ENCODE data around the gene NUPR1. TPM values are rescaled to one million over a fixed set of nuclear protein-coding genes. Genes with fewer than 3 reads are reported as not detected.
"Not testable (repeated sequence)": the region's sequence is repeated elsewhere in the genome, so short reads cannot be mapped to it uniquely, and the experiment has no call there.

The NUPR1 gene
- total RNA-seq, 1 experiment from 2014 or later = 2.2 TPM

- POLR2A ChIA-PET; H3K9ac ChIP-seq (ENCODE audit: low read length); H4K20me1 ChIP-seq (ENCODE audit: insufficient read depth): not testable (repeated sequence)
Measured at GRCh38 chr16:28545964-28546363, 7.2 kb upstream of the NUPR1 start.

GRCh38 chr16:28544998-28545397, 6.2 kb upstream of the NUPR1 start:
- Histone ChIP-seq H3K79me2 (ENCODE audit: insufficient read depth, low read length) (no peaks in the 10 kb centered on the region), H3K36me3 (ENCODE audit: control insufficient read depth in 1 of 2, insufficient read depth in 2 of 2, low read length in 2 of 2) (no peaks in the 10 kb centered on the region), H3K27me3 (ENCODE audit: insufficient read depth, low read length) (no peaks in the 10 kb centered on the region), H3K9me3 (ENCODE audit: control insufficient read depth in 1 of 2, insufficient read depth in 1 of 2, low read depth in 1 of 2, low read length in 2 of 2) (no peaks in the 10 kb centered on the region), H3K4me3 (replicated peaks in 1 of 2; ENCODE audit: low read depth in 1 of 2, low read length in 2 of 2) (no peak overlapping the region), H3K9me2 (ENCODE audit: insufficient read depth) (no peaks in the 10 kb centered on the region), H3K4me2 (ENCODE audit: low read length) (no peak overlapping the region), H4K20me1 (ENCODE audit: insufficient read depth) (no peaks in the 10 kb centered on the region), H3K4me1 (ENCODE audit: control insufficient read depth in 1 of 2, insufficient read depth in 2 of 2, low read length in 2 of 2) (peaks cover 0 to 3% of the 10 kb centered on the region in 2 experiments; a peak in 1 of 4 replicates), H3K9ac (ENCODE audit: low read length) (no peak overlapping the region), H2AFZ (ENCODE audit: low read depth, low read length, poor library complexity, severe bottlenecking) (no peak overlapping the region), H3K27ac (ENCODE audit: low read depth, low read length) (no peak overlapping the region)
- CTCF ChIA-PET = no interaction called here
- intact Hi-C loops (cut with micrococcal nuclease) = loop anchor here (5.0 kb wide), 2 partner anchors 223 to 333 kb away; partner anchors contain the start of gene XPO6
- DNase-seq (ENCODE audit: low read depth, low spot score) = no peak
- RAD21 ChIA-PET (ENCODE audit: low non-redundant PET in 1 of 2, low total read pairs in 2 of 2, uncharacterized antibody in 2 of 2, unreplicated experiment in 2 of 2) = no interaction called here
- ATAC-seq = no peak
- POLR2A ChIA-PET = no interaction called here
- BruUV-seq (replicated peaks) = no TSS peak
- TF ChIP-seq, protein P1, sequence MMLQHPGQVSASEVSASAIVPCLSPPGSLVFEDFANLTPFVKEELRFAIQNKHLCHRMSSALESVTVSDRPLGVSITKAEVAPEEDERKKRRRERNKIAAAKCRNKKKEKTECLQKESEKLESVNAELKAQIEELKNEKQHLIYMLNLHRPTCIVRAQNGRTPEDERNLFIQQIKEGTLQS (IDR thresholded peaks at IDR 0.05) = no peak
- no peak for TF ChIP-seq ZNF274 (IDR thresholded peaks at IDR 0.05; ENCODE audit: low read depth, low read length)
- TF ChIP-seq YY1 (IDR thresholded peaks at IDR 0.05; ENCODE audit: extremely low read depth, insufficient replicate concordance, low read depth, low read length) = no peak
- no peak for TF ChIP-seq CBX3 (IDR thresholded peaks at IDR 0.05; ENCODE audit: low read depth)
- no peak for TF ChIP-seq CEBPB (IDR thresholded peaks at IDR 0.05; ENCODE audit: low read depth)
- TF ChIP-seq POLR2A (IDR thresholded peaks at IDR 0.05; ENCODE audit: borderline replicate concordance, extremely low read depth, insufficient read depth, insufficient read length) = no peak
- TF ChIP-seq, protein P2, sequence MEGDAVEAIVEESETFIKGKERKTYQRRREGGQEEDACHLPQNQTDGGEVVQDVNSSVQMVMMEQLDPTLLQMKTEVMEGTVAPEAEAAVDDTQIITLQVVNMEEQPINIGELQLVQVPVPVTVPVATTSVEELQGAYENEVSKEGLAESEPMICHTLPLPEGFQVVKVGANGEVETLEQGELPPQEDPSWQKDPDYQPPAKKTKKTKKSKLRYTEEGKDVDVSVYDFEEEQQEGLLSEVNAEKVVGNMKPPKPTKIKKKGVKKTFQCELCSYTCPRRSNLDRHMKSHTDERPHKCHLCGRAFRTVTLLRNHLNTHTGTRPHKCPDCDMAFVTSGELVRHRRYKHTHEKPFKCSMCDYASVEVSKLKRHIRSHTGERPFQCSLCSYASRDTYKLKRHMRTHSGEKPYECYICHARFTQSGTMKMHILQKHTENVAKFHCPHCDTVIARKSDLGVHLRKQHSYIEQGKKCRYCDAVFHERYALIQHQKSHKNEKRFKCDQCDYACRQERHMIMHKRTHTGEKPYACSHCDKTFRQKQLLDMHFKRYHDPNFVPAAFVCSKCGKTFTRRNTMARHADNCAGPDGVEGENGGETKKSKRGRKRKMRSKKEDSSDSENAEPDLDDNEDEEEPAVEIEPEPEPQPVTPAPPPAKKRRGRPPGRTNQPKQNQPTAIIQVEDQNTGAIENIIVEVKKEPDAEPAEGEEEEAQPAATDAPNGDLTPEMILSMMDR (IDR thresholded peaks at IDR 0.05 in 2 of 3, conservative IDR thresholded peaks at IDR 0.05 in 1 of 3; ENCODE audit: borderline replicate concordance in 1 of 3, insufficient read depth in 1 of 3, low read depth in 2 of 3, low read length in 2 of 3) = no peak
- TF ChIP-seq ZFX (IDR thresholded peaks at IDR 0.05) = no peak
- TF ChIP-seq, protein P3, sequence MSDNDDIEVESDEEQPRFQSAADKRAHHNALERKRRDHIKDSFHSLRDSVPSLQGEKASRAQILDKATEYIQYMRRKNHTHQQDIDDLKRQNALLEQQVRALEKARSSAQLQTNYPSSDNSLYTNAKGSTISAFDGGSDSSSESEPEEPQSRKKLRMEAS (IDR thresholded peaks at IDR 0.05) = no peak
- no peak for TF ChIP-seq SRF (IDR thresholded peaks at IDR 0.05; ENCODE audit: low read depth)
- TF ChIP-seq REST (IDR thresholded peaks at IDR 0.05; ENCODE audit: low read depth) = no peak
- TF ChIP-seq EZH2phosphoT487 (IDR thresholded peaks at IDR 0.05; ENCODE audit: borderline replicate concordance) = no peak
- TF ChIP-seq EZH2 (IDR thresholded peaks at IDR 0.05) = no peak
- no peak for TF ChIP-seq RAD21 (IDR thresholded peaks at IDR 0.05; ENCODE audit: low read depth)
- no peak for TF ChIP-seq FOSL1 (IDR thresholded peaks at IDR 0.05; ENCODE audit: low read depth)

More at GRCh38 chr16:28545964-28546363, 7.2 kb upstream of the NUPR1 start:
- CTCF ChIA-PET; H3K27me3 ChIP-seq (ENCODE audit: insufficient read depth, low read length); H3K4me3 ChIP-seq (replicated peaks in 1 of 2; ENCODE audit: low read depth in 1 of 2, low read length in 2 of 2); H3K27ac ChIP-seq (ENCODE audit: low read depth, low read length); H3K79me2 ChIP-seq (ENCODE audit: insufficient read depth, low read length); H3K9me2 ChIP-seq (ENCODE audit: insufficient read depth); H2AFZ ChIP-seq (ENCODE audit: low read depth, low read length, poor library complexity, severe bottlenecking); H3K4me1 ChIP-seq (ENCODE audit: control insufficient read depth in 1 of 2, insufficient read depth in 2 of 2, low read length in 2 of 2); H3K4me2 ChIP-seq (ENCODE audit: low read length); BruUV-seq (replicated peaks); H3K9me3 ChIP-seq (ENCODE audit: control insufficient read depth in 1 of 2, insufficient read depth in 1 of 2, low read depth in 1 of 2, low read length in 2 of 2); ATAC-seq; H3K36me3 ChIP-seq (ENCODE audit: control insufficient read depth in 1 of 2, insufficient read depth in 2 of 2, low read length in 2 of 2); DNase-seq (ENCODE audit: low read depth, low spot score); RAD21 ChIA-PET (ENCODE audit: low non-redundant PET in 1 of 2, low total read pairs in 2 of 2, uncharacterized antibody in 2 of 2, unreplicated experiment in 2 of 2): not testable (repeated sequence)
- intact Hi-C loops (cut with micrococcal nuclease) = loop anchor here (5.0 kb wide), 2 partner anchors 224 to 334 kb away; partner anchors contain the start of gene XPO6

All from HCT116 (cell line).